Measurements from ENCODE around the gene MOB2.
"Not testable (repeated sequence)": the region's sequence is repeated elsewhere in the genome, so short reads cannot be mapped to it uniquely, and the experiment has no call there.

Gene MOB2

DNA sequence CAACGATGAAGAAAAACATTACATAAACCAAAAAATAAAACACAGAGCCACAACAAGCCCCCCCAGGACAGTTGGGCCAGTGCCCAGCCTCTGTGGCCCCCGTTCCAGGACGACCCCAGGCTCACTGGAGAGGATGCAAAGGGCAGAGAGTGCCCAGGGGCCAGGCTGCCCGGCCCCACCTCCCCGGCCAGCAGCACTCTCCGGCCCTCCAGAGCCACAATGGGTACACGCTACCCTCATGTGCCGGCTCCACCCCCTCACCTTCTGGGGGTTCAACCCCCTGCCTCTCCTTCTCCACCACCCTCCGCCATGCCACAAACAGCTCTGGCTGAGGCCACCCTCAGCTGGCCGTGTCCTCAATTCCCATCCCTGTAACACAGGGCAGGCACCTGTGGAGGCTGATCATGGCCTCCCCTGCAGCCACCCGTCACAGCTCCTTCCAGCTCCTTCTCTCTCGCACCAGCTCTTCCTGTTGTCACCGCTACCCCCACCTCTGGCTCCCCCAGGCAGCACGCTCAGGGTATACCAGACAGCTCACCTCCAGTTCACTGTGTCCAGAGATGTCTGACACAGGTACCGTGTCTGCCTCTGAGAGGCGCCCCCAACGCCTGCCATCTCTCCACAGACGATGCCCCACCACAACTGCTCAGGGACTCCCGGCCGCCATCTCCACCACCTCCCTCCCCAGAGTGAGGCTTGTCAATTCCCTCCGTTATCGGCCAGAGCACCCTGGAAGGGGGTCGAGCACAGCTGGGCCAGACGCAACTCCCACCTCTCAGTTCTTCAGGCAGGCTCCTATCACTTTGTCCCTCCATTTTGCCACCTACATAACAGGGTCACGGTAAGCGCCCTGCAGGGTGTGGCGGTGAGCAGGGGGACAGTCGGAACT lies 30.8 kb upstream of the MOB2 start:
- no peak for DNase-seq (ENCODE audit: low read depth)

DNA sequence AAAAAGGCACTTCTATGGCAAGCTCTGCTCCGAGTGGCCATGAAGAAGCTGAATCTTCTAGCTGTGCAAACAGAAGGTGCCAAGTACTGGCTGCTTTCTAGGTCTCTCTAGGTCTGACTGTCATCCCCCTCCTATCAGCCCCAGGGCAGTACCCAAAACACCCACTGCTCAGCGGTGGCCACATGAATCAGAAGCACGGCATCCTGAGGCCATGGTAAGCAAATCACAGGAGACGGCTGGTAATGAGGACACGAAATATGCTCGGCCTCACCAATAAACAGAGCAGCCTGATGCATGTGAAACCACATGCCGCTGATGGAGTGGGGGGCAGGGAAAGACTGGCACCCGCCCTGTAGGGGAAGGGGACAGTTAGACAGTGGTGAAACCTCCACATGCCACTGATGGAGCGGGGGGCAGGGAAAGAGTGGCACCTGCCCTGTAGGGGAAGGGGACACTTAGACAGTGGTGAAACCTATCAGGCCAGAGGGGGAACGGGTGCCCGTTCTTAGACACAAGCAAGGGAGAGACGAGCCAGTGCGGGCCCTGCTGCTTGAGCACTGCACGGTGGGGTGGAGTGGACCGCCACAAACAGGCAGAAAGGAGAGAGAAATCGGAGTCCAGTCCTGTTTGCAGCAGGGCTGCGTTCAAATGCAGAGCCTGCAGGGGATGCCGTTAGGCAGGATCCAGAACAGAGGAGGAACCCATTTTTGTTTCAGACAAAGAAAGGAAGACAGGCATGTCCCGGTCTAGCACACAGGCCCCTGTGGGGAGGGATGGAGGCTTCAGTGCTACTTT lies 29.9 kb upstream of the MOB2 start:
- no peak for DNase-seq (ENCODE audit: low read depth)

DNA sequence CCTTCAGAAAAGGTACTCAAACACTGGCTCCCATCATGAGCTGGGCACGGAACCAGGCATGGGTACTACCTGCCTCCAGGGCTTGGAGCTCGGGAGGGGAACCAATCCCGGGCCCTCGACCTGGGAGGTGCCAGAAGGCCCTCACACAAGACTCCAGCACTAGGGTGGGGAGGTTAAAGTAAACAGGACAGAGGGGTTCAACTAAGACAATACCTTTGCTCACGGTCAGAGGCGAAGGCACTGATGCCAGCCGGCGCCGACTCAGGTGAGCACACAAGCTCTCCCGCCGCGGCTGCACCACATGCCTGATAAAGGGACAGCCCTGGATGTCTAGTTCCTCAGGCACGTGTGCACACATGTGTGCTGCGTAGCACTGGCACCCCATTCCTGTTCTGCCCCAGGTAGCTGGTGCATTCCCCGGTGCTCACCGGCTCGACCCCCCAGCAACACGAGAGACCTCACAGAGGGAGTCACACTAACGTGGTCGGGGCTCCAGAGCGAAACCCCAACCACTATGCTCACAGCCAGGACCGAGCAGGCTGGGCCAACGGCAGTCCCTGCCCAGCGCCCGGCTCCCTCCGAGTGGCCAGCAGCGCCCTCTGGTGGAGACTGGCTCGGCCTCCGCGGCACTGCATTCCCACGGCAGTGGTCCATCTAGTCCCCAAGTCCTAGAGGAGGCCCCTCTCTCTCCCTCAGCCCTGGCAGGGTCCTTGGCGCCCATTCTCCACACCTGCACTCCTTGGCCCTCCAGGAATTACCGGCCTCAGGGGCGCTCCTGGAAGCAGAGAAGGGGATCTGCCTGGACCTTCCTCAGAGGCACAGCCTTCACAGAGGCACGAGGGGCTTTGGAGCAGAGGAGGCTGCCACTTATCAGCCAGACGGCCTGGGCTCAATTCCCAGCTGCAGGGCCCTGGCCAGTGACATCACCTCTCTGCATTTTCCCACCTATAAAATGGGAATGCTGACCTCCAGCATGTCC lies 28.8 kb upstream of the MOB2 start:
- peak; percentile 70 for DNase-seq (ENCODE audit: low read depth)

DNA sequence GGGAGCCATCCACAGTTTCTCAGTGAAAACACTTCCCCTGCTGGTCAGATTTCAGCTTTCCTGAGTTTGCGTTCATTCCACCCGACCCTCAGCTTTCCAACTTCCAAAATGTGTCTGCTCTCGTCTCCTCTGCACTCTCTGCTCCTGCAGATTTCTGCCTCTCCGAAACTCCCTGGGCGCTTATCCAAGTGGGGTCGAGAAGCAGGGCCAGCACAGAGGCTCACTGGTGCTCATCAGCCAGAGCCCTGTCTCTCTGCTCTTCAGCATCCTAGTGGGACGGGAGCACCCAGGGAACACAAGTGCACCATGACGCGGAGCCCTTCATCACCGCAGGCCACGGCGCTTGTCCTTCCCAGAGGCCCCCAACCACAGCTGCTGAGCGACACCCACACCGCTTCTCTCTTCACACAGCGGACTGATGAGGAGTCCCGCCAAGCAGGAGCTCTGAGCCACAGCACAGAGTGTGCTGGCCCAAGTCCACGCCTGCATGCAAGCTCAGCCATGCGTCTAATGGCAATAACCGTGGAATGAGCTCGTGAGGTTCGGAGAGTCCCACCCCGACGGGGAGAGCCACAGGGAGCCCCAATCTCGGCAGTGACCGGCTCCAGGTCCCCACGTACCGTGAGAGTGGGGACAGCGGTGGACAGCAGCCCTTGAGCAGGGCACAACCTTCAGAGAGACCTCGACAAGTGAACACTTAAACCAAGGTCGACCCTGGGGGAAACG lies 27.9 kb upstream of the MOB2 start:
- DNase-seq (ENCODE audit: low read depth), result no peak

DNA sequence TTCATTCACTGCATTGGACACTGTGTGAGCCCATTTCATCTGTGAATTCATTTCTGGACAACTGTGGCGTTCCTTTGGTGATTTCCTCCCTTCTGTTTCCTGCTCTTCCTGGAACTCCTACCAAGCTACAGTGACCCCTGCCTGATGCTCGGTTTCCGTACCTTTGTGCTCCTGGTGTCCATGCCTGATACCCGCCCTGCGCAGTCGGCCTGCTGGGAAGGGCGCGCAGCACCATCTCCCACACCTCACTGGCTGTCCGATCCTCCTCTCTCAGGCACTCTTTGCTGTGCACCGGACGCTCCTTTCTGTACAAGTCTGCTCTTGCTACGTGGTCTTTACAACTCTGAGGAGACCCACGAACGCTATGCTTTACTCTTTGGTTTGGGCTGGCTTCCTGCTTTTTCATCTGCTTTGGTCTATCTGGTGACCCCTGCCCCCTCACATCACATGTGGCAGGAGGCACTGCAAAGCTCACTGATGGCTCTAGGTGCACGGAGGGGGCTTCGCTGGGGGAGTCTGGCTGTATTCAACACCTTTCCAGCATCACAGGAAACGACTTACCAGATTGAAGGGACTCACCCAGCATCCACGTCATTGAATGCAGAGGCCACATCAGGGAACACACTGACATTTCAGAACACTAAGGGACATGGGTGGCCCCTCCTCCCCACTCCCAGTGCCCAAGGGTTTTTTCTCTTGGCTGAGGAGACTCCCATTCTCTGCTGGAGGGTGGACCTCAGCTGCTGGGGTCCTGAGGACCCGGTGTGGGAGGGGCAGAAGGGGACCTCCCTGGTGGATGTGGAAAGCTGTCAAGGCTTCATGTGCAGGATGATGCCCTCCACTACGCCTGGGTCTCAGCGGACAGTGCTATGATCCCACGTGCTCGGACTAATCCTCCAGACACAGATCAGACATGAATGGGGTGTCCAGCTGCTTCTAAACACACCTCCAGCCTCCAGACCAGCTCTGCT lies 27.0 kb upstream of the MOB2 start:
- no peak for DNase-seq (ENCODE audit: low read depth)

DNA sequence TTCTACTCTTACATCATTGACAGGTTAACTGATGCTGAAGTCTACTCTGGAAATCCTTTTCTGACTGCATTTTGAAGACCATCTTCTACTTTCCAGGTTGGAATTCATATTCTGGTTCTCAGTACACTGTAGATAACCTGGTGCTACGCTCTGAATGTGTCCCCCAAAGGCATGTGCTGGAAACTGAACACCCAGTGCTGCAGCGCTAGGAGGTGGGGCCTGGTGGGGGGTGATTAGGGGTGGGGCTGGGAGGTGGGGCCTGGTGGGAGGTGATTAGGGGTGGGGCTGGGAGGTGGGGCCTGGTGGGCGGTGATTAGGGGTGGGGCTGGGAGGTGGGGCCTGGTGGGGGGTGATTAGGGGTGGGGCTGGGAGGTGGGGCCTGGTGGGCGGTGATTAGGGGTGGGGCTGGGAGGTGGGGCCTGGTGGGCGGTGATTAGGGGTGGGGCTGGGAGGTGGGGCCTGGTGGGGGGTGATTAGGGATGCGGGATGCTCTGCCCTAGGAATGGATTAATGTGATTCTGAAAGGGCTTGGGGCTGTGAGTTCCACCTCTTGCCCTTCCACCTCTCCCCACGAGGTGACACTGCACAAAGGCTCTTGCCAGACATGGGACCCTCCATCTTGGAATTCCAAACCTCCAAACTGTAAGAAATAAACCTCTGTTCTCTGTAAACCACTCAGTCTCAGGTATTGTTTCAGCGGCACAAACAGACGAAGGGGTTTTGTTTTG lies 26.1 kb upstream of the MOB2 start:
- not testable (repeated sequence) for DNase-seq (ENCODE audit: low read depth)

DNA sequence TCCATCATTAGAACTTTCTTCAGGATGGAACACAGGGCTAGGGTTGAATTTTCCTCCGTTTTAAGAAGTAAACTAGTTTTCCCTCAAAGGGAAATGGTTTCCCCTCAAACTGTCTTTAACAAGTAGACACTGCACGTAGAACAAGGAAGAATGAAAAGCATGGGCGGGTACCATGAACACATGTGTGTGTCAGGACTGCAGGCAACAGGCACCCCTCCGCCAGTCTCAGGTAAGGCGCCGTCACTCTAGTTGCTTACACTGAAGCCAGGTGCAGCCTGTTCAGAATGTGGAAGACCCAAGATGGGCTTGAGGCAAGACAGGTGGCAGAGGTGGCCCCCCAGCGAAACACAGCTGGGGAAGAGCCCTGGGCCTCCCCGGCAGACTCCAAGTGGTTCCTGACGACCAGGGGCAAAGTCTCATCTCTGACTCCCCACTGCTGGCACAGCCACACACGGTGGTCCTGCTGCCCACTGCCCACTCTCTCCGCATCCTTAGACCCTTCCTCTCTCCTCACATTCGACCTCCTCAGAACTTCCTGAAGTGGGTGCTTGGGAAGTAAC lies 25.4 kb upstream of the MOB2 start:
- DNase-seq (ENCODE audit: low read depth), result no peak

DNA sequence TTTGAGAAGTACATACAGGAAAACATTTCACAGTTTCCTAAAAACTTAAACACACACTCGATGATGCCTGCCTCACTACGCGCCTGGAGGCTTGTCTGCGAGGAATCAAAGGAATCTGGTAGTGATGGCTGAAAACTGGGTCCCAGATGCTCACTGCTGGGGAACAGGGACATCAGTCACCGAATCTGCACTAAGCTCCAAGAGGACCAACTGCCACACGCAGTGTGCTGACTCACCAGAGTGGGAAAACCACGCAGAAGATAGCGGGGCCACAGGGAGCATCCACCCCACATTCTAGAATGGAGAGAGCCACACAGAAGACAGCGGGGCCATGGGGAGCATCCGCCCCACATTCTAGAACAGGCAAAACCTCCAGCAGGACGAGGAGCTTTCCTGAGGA lies 24.3 kb upstream of the MOB2 start:
- no peak for DNase-seq (ENCODE audit: low read depth)

DNA sequence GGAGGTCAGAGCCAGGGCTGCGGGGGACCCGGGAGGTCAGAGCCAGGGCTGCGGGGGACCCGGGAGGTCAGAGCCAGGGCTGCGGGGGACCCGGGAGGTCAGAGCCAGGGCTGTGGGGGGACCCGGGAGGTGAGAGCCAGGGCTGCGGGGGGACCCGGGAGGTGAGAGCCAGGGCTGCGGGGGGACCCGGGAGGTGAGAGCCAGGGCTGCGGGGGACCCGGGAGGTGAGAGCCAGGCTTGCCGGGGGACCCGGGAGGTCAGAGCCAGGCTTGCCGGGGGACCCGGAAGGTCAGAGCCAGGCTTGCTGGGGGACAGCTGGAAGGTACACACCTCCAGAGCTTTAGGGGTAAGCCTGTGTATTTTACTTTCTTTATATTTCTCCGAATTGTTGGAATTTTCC lies 23.8 kb upstream of the MOB2 start:
- not testable (repeated sequence) for DNase-seq (ENCODE audit: low read depth)

DNA sequence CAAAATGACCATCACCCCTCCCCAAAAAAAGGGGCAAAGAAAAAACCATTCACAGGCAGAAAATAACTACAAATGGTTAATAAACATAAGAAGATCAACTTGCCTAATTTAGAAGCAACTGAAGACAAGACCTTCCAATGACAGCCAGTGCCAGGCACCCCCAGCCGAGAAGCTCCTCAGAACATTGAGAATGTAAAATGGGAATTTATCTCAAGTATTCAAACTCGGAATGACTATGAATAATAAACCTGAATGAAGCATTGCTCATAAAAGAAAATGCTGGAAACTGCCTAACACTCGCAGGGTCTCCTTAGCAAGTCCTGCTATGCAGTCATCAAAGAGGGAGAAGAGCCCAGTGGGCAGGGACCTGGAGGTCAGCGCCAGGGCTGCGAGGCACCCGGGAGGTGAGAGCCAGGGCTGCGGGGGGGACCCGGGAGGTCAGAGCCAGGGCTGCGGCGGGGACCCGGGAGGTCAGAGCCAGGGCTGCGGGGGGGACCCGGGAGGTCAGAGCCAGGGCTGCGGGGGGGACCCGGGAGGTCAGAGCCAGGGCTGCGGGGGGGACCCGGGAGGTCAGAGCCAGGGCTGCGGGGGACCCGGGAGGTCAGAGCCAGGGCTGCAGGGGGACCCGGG lies 23.2 kb upstream of the MOB2 start:
- no peak for DNase-seq (ENCODE audit: low read depth)

DNA sequence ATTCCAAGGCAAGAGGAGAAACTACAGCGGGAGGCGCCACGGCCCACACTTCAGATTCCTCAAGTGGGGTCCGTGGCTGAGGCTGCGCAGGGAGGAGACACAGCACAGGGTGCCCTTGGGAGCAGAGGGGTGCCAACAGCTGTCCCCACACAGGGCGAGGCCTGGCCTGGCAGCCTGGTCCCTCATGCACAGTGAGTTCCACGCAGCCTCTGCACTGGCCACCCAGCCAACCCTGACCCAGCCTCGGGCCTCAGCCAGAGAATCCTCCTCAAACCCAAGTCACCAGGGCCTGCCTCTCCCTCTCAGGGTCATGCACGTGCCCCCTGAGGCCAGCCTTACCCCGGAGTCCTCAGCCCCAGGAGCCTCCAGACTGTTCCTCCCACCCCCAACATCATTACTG lies 22.4 kb upstream of the MOB2 start:
- no peak for DNase-seq (ENCODE audit: low read depth)

DNA sequence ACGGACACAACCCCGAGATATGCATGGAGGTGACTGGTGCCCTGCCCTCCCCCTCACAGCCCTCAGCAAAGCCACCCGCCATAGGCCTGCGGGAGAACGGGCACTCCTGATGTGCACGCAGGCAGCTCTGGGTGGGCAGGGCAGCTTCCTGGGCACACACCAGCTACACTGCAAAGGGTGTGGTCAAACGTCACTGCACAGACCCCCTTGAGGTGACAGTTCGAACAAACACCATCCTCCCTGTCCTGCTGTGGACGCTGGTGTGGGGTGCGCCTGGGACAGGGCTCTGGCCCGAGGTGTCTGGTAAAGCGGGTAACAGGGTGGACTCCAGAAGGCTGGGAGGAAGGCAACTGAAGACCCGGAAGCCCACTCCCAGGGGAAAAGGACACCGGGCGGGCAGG lies 21.9 kb upstream of the MOB2 start:
- no peak for DNase-seq (ENCODE audit: low read depth)

DNA sequence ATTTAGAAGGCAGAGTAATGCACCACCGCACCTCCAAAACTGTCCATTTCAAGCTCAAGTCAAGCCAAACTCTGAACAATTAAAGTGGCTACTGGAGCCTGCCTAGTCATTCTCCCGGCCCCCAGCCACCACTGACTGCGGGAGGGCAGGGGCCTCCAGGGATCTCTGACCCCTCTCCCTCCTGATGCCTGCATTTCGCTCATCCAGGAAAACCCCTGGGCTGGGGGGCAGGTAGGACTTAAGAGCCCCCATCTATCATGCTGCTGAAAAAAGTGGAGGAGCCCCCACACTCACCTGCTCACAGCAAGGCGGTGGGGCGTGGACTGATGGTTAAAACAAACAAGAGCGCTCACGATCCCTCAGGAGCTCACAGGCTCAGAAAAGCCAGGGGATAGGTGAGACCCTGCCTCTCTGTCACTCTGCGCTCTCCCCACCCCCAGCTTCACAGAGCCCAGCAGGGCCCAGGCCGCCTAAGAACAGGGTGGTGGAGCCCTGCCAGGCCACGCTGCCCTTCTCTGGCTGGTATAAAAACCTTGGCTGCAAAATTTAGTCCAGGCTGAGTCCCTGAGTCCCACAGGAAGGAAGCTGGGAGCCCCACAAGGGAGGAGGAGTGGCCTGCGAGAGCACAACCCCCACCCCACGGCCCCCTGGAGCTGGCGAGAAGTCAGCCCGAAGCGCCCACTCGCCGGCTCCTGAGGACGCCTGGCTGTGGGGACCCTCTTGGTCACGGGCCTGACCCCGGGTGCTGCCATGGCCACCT lies 21.0 kb upstream of the MOB2 start:
- DNase-seq (ENCODE audit: low read depth), result no peak

DNA sequence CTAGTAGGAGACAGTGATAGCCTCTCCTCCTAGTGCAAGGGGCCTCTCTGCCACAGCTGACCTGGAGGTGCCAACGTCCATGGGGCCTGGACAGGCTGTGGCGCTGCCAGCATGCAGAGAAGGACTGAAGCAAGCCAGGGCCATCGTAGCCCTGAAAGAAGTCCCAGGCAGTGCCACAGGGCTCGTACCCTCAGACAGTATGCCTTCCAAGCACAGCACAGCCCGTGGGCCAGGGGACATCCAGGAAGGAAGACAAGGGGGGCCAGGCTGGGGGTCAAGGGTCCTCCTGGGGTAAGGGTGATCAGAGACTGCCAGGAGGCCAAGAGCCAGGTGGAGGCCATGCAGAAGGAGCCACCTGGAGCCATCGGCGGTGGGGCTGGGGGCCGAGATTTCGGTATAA lies 20.4 kb upstream of the MOB2 start:
- no peak for DNase-seq (ENCODE audit: low read depth)

DNA sequence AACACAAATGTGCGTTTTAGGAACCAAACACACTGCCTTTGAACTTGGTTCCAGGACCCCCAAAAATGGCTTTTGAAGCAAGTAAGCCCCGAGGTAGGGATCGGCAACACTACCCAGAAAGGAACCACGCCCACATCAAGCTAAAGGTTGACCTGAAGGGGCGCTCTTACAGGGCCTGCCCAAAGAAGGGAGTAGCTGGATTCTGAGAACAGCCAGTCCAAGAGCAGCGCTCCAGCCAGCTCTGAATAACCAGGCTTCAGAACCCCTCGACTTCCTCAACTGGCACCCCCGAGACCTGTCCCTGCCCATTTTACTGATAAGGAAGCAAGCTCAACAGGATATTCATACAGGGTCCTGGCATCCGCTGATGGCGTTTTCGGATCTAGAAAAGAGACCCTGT lies 18.9 kb upstream of the MOB2 start:
- DNase-seq (ENCODE audit: low read depth), result no peak

DNA sequence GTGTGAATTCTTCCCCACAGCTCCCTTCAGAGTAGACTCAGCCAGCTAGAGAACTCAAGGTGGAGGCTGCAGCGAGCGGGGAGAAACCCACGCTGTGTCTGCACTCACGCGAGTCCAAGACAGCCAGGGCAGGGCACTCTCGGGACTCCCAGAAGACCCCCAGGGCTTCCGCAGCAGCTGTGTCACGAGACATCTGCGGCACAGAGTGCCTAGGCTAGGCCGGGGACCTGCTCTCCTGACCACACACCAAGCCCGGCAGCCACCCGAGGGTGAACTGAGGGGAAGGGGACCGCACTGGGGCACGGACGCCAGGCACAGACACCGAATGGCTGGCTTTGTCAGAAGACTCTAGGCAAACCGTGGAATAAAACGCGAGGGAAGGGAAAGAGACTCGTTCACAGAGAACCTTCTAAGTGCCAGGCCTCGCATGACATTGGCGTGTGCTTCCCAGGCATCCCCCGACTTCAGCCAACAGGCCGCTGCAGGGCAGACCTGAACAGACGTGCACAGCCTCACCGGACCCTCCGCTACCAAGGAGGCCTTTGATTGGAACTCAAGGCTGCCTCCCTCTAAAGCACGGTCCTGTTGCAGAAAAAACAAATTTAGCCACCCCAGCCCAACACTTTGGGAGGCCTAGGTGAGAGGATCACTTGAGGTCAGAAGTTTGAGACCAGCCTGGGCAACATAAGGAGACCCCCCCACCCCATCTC lies 18.2 kb upstream of the MOB2 start:
- no peak for DNase-seq (ENCODE audit: low read depth)

DNA sequence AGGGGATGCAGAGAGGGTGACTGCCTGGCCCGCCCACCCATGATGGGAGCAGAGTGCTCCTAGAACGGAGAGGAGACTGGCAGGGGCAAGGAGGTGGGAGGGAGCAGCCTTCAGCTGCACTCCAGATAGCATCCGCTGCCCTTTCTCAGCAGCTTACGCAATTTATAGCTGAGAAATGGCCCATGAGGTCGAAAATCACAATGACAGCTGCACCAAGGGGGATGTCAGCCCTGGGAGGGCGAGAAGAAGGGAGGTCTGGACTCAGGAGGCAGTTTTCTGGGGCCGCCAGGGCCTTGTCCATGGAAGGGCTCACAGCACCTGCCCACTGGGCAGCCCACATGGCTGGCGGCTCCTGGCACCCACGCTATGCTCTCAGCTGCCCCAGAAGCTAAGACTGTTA lies 17.6 kb upstream of the MOB2 start:
- DNase-seq (ENCODE audit: low read depth), result no peak
